ENCODE results near the gene PCNP.

The PCNP gene

GRCh38 chr3:101529816-101530685, 43.9 kb upstream of the PCNP start:
- H3K27ac ChIP-seq (ENCODE audit: extremely low read depth, low read depth, low read length) = no peak overlapping the region
- ChIA-PET POLR2A (no interaction called here), CTCF (no interaction called here)
- H3K4me1 ChIP-seq (ENCODE audit: control insufficient read depth, insufficient read depth, low read length) = no peaks in the 10 kb centered on the region
- no peaks in the 10 kb centered on the region for H3K9me3 ChIP-seq (ENCODE audit: control insufficient read depth, insufficient read depth, low read depth, low read length)
- no peak overlapping the region for H3K4me3 ChIP-seq (ENCODE audit: low read depth, low read length)
- H3K36me3 ChIP-seq (ENCODE audit: control insufficient read depth in 2 of 2, insufficient read depth in 1 of 2, low read length in 2 of 2) = no peaks in the 10 kb centered on the region
- no peak for TF ChIP-seq INSM2 (tag by site-specific recombination; IDR thresholded peaks at IDR 0.05)
- peak; percentile 49 for TF ChIP-seq SETDB1 (IDR thresholded peaks at IDR 0.05; ENCODE audit: insufficient read length, low read length)

GRCh38 chr3:101530686-101531047, 43.3 kb upstream of the PCNP start:
- H3K36me3 ChIP-seq (ENCODE audit: control insufficient read depth in 2 of 2, insufficient read depth in 1 of 2, low read length in 2 of 2) = no peaks in the 10 kb centered on the region
- TF ChIP-seq GLIS1 (tag by site-specific recombination; IDR thresholded peaks at IDR 0.05) = no peak
- TF ChIP-seq PRDM1 (tag by site-specific recombination; IDR thresholded peaks at IDR 0.05) = no peak
- TF ChIP-seq ZNF157 (tag by site-specific recombination; IDR thresholded peaks at IDR 0.05) = no peak
- H3K27ac ChIP-seq (ENCODE audit: extremely low read depth, low read depth, low read length) = no peak overlapping the region
- no peaks in the 10 kb centered on the region for H3K9me3 ChIP-seq (ENCODE audit: control insufficient read depth, insufficient read depth, low read depth, low read length)
- POLR2A ChIA-PET = no interaction called here
- H3K4me1 ChIP-seq (ENCODE audit: control insufficient read depth, insufficient read depth, low read length) = no peaks in the 10 kb centered on the region
- CTCF ChIA-PET = no interaction called here
- no peak overlapping the region for H3K4me3 ChIP-seq (ENCODE audit: low read depth, low read length)

GRCh38 chr3:101531473-101532086, 42.4 kb upstream of the PCNP start:
- ChIA-PET POLR2A (no interaction called here), CTCF (no interaction called here)
- Histone ChIP-seq H3K4me1 (ENCODE audit: control insufficient read depth, insufficient read depth, low read length) (no peaks in the 10 kb centered on the region), H3K27ac (ENCODE audit: extremely low read depth, low read depth, low read length) (no peak overlapping the region), H3K36me3 (ENCODE audit: control insufficient read depth in 2 of 2, insufficient read depth in 1 of 2, low read length in 2 of 2) (no peaks in the 10 kb centered on the region), H3K9me3 (ENCODE audit: control insufficient read depth, insufficient read depth, low read depth, low read length) (no peaks in the 10 kb centered on the region), H3K4me3 (ENCODE audit: low read depth, low read length) (no peak overlapping the region)
- TF ChIP-seq ZNF202 (tag by site-specific recombination; IDR thresholded peaks at IDR 0.05; ENCODE audit: borderline replicate concordance) (no peak), KLF16 (tag by site-specific recombination; IDR thresholded peaks at IDR 0.05) (no peak), ZNF391 (tag by site-specific recombination; IDR thresholded peaks at IDR 0.05; ENCODE audit: borderline replicate concordance, low read depth) (no peak), ZNF488 (tag by site-specific recombination; IDR thresholded peaks at IDR 0.05) (no peak), ZFP37 (tag by site-specific recombination; IDR thresholded peaks at IDR 0.05) (no peak)

- no peak overlapping the region for H3K27ac ChIP-seq (ENCODE audit: extremely low read depth, low read depth, low read length)
- no peak overlapping the region for H3K4me3 ChIP-seq (ENCODE audit: low read depth, low read length)
- TF ChIP-seq ZBTB7A (tag by site-specific recombination; IDR thresholded peaks at IDR 0.05; ENCODE audit: low read depth) (no peak), ZNF654 (tag by site-specific recombination; IDR thresholded peaks at IDR 0.05; ENCODE audit: low read depth) (no peak), ZNF426 (tag by site-specific recombination; IDR thresholded peaks at IDR 0.05) (no peak), ZSCAN30 (tag by site-specific recombination; IDR thresholded peaks at IDR 0.05) (no peak), ZBTB20 (tag by site-specific recombination; IDR thresholded peaks at IDR 0.05) (no peak)
- no peaks in the 10 kb centered on the region for H3K36me3 ChIP-seq (ENCODE audit: control insufficient read depth in 2 of 2, insufficient read depth in 1 of 2, low read length in 2 of 2)
- CTCF ChIA-PET = no interaction called here
- POLR2A ChIA-PET = no interaction called here
- H3K9me3 ChIP-seq (ENCODE audit: control insufficient read depth, insufficient read depth, low read depth, low read length) = no peaks in the 10 kb centered on the region
- H3K4me1 ChIP-seq (ENCODE audit: control insufficient read depth, insufficient read depth, low read length) = no peaks in the 10 kb centered on the region
Observed at GRCh38 chr3:101532783-101533602, 41.0 kb upstream of the PCNP start.
